Prostate gland (tissue), 2 donors: Measurements from ENCODE around the gene UBE2Q2.
"Not testable (repeated sequence)": the region's sequence is repeated elsewhere in the genome, so short reads cannot be mapped to it uniquely, and the experiment has no call there.

Source experiments
- POLR2AphosphoS5 ChIP-seq: sonication (generic); formaldehyde crosslinking; IDR thresholded peaks from one replicate; pipeline ENCODE4 v1.6.1; 2017; ENCODE audit warnings: antibody characterized with exemption
- TF ChIP-seq, protein P1 (sequence below), 4 experiments: fragments of 200-600 bp in 2 of 4; fragments of 450-650 bp in 2 of 4; sonication (generic) in 2 of 4; IDR thresholded peaks; 1 replicate in 3 of 4; 2 replicates in 1 of 4; pipeline ENCODE4 v1.5.1; 2016 to 2019; ENCODE audit warnings: antibody characterized with exemption in 4 of 4, mild to moderate bottlenecking in 2 of 4, moderate library complexity in 2 of 4

DNA sequence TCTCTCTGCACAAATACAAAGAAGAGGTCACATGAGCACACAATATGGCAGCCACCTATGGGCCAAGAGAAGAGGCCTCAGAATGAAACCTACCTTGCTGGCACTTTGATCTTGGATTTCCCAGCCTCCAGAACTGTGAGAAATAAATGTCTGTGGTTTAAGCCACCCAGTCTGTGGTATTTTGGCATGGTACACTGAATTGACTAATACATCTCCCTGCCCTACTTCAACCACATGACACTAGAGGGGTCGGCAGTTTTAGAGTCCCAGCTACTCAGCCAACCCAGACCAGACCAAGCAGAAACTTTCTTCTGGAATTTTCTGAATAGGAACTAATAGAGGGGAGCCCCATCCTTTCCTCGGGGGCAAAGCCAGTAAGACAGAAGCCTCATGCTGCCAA lies 35.8 kb upstream of the UBE2Q2 start:
- TF ChIP-seq, protein P1, sequence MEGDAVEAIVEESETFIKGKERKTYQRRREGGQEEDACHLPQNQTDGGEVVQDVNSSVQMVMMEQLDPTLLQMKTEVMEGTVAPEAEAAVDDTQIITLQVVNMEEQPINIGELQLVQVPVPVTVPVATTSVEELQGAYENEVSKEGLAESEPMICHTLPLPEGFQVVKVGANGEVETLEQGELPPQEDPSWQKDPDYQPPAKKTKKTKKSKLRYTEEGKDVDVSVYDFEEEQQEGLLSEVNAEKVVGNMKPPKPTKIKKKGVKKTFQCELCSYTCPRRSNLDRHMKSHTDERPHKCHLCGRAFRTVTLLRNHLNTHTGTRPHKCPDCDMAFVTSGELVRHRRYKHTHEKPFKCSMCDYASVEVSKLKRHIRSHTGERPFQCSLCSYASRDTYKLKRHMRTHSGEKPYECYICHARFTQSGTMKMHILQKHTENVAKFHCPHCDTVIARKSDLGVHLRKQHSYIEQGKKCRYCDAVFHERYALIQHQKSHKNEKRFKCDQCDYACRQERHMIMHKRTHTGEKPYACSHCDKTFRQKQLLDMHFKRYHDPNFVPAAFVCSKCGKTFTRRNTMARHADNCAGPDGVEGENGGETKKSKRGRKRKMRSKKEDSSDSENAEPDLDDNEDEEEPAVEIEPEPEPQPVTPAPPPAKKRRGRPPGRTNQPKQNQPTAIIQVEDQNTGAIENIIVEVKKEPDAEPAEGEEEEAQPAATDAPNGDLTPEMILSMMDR (IDR thresholded peaks at IDR 0.05), result not testable (repeated sequence)
- not testable (repeated sequence) for TF ChIP-seq POLR2AphosphoS5
